Heart left ventricle (tissue), 13 donors: ENCODE results near the gene PF4V1.

ENCODE experiments used
- CTCF ChIP-seq, 12 donors: fragments of 200-600 bp; sonication (generic) in 4 of 12; IDR thresholded peaks; one replicate each; pipeline versions ENCODE4 v1.5.0 to v1.8.0; 2018 to 2022; ENCODE audit warnings: antibody characterized with exemption in 12 of 12, mild to moderate bottlenecking in 5 of 12
- POLR2A ChIP-seq, 2 donors: fragments of 450-650 bp; IDR thresholded peaks; one replicate each; pipeline ENCODE4 v1.6.1; 2017; ENCODE audit warnings: antibody characterized with exemption in 2 of 2, mild to moderate bottlenecking in 2 of 2, moderate library complexity in 2 of 2
- donor health status: ischemic (EF 13 %, LVEDD 7.1; RV severe dilation, severe dysfunction).
- donor health status: DM: no; HTN: yes; CAD: no.
- donor health status: DM: no; HTN: no; CAD: no.
- donor health status: ischemic (EF 25% LVEDD 6.9; RV normal size, moderate dysfunction).
- donor health status: ischemic (EF 25% LVEDD 5.7; RV mildly dilated, moderate dysfunction).
- donor health status: ischemic (EF 35%, LVEDD 5.7; RV mildly dilated, moderate dysfunction).
- donor health status: nonischemic (EF 11% LVEDD 7.7; RV severe dilation, severe dysfunction).
- donor health status: DM: yes; HTN: yes; CAD: no.
- donor health status: PGD.
- donor health status: ischemic (EF 29% LVEDD 5.4; RV normal size, mild dysfunction).
- donor health status: nonischemic (EF 23%, LVEDD 6.1; RV moderate dilation, normal function).

GRCh38 chr4:73831569-73831968, 21.5 kb upstream of the PF4V1 start:
- TF ChIP-seq CTCF (IDR thresholded peaks at IDR 0.05): no peak
- no peak for TF ChIP-seq POLR2A (IDR thresholded peaks at IDR 0.05)
